ENCODE measurements around the gene CSF1R. TPM values are rescaled to one million over a fixed set of nuclear protein-coding genes. Genes with fewer than 3 reads are reported as not detected.

Gene CSF1R
- total RNA-seq, 2 donors from 2014 or later: not detected

GRCh38 chr5:150109921-150110320, 23.6 kb upstream of the CSF1R start:
- DNase-seq: peak; percentile 72
- H3K4me1 ChIP-seq (ENCODE audit: control insufficient read depth, insufficient read depth, low read length): peaks cover 6% of the 10 kb centered on the region

GRCh38 chr5:150108711-150109514, 22.6 kb upstream of the CSF1R start:
- no peak overlapping the region for H3K9ac ChIP-seq (ENCODE audit: extremely low read depth, low read length, poor library complexity, severe bottlenecking)
- H3K36me3 ChIP-seq (ENCODE audit: control insufficient read depth, insufficient read depth, low read length): no peaks in the 10 kb centered on the region
- WGBS, 2 experiments (ENCODE audit: insufficient coverage in 1 of 2, insufficient read length in 1 of 2): 75 to 90% methylated on average over 4 to 10 of the region's 11 CpGs
- H3K4me1 ChIP-seq (ENCODE audit: control insufficient read depth, insufficient read depth, low read length): peaks cover 6% of the 10 kb centered on the region
- H3K4me1 Mint-ChIP-seq: peaks cover 17% of the 10 kb centered on the region
- no peak overlapping the region for H3K27ac ChIP-seq (ENCODE audit: low read depth, low read length)
- no peaks in the 10 kb centered on the region for H3K27me3 ChIP-seq (ENCODE audit: control insufficient read depth, insufficient read depth, low read length, poor library complexity, severe bottlenecking)
- no peaks in the 10 kb centered on the region for H3K27me3 Mint-ChIP-seq (ENCODE audit: insufficient read depth)
- no peak overlapping the region for H3K4me3 ChIP-seq (ENCODE audit: low read length)
- H3K36me3 Mint-ChIP-seq (ENCODE audit: low read depth): no peaks in the 10 kb centered on the region
- no peaks in the 10 kb centered on the region for H3K9me3 Mint-ChIP-seq
- no peak for TF ChIP-seq CTCF (conservative IDR thresholded peaks at IDR 0.05)
- DNase-seq: peak; percentile 38
- no peak overlapping the region for H3K27ac Mint-ChIP-seq
- no peak overlapping the region for H3K4me3 Mint-ChIP-seq
- H3K9me3 ChIP-seq (ENCODE audit: control insufficient read depth, low read length): no peaks in the 10 kb centered on the region

More at GRCh38 chr5:150109921-150110320, 23.6 kb upstream of the CSF1R start:
- no peak overlapping the region for H3K4me3 Mint-ChIP-seq
- H3K9me3 Mint-ChIP-seq: no peaks in the 10 kb centered on the region
- Histone ChIP-seq H3K27ac (ENCODE audit: low read depth, low read length) (no peak overlapping the region), H3K4me3 (ENCODE audit: low read length) (no peak overlapping the region), H3K36me3 (ENCODE audit: control insufficient read depth, insufficient read depth, low read length) (no peaks in the 10 kb centered on the region), H3K9me3 (ENCODE audit: control insufficient read depth, low read length) (no peaks in the 10 kb centered on the region), H3K27me3 (ENCODE audit: control insufficient read depth, insufficient read depth, low read length, poor library complexity, severe bottlenecking) (no peaks in the 10 kb centered on the region), H3K9ac (ENCODE audit: extremely low read depth, low read length, poor library complexity, severe bottlenecking) (no peak overlapping the region)
- H3K27me3 Mint-ChIP-seq (ENCODE audit: insufficient read depth): no peaks in the 10 kb centered on the region
- H3K4me1 Mint-ChIP-seq: peaks cover 17% of the 10 kb centered on the region
- 79% methylated on average over 3 to 4 of the region's 4 CpGs for WGBS, 2 experiments (ENCODE audit: insufficient coverage in 1 of 2, insufficient read length in 1 of 2)
- no peak overlapping the region for H3K27ac Mint-ChIP-seq
- TF ChIP-seq CTCF (conservative IDR thresholded peaks at IDR 0.05): no peak
- H3K36me3 Mint-ChIP-seq (ENCODE audit: low read depth): no peaks in the 10 kb centered on the region

GRCh38 chr5:150107909-150108447, 21.6 kb upstream of the CSF1R start:
- Mint-ChIP-seq H3K4me1 (peaks cover 14% of the 10 kb centered on the region), H3K27me3 (ENCODE audit: insufficient read depth) (no peaks in the 10 kb centered on the region), H3K36me3 (ENCODE audit: low read depth) (no peaks in the 10 kb centered on the region), H3K9me3 (no peaks in the 10 kb centered on the region), H3K27ac (no peak overlapping the region), H3K4me3 (no peak overlapping the region)
- no peaks in the 10 kb centered on the region for H3K27me3 ChIP-seq (ENCODE audit: control insufficient read depth, insufficient read depth, low read length, poor library complexity, severe bottlenecking)
- 89 to 92% methylated on average over 4 of the region's 4 CpGs for WGBS, 2 experiments (ENCODE audit: insufficient coverage in 1 of 2, insufficient read length in 1 of 2)
- TF ChIP-seq CTCF (conservative IDR thresholded peaks at IDR 0.05): no peak
- H3K9ac ChIP-seq (ENCODE audit: extremely low read depth, low read length, poor library complexity, severe bottlenecking): no peak overlapping the region
- no peaks in the 10 kb centered on the region for H3K36me3 ChIP-seq (ENCODE audit: control insufficient read depth, insufficient read depth, low read length)
- no peaks in the 10 kb centered on the region for H3K9me3 ChIP-seq (ENCODE audit: control insufficient read depth, low read length)
- no peak overlapping the region for H3K4me3 ChIP-seq (ENCODE audit: low read length)
- peaks cover 5% of the 10 kb centered on the region for H3K4me1 ChIP-seq (ENCODE audit: control insufficient read depth, insufficient read depth, low read length)
- peak; percentile 47 for DNase-seq
- no peak overlapping the region for H3K27ac ChIP-seq (ENCODE audit: low read depth, low read length)

Data from endodermal cell (in vitro differentiated cells).